Measurements from ENCODE around the gene CACNB2.

The CACNB2 gene

GRCh38 chr10:18514537-18514936, 374.3 kb downstream of the CACNB2 start:
- DNase-seq (ENCODE audit: low spot score), result no peak
- no peak for TF ChIP-seq CTCF (conservative IDR thresholded peaks at IDR 0.05; ENCODE audit: low read depth)
- CTCF ChIA-PET, result no interaction called here
- no peak overlapping the region for H3K27ac ChIP-seq
- POLR2A ChIA-PET (ENCODE audit: low non-redundant PET), result no interaction called here

DNA sequence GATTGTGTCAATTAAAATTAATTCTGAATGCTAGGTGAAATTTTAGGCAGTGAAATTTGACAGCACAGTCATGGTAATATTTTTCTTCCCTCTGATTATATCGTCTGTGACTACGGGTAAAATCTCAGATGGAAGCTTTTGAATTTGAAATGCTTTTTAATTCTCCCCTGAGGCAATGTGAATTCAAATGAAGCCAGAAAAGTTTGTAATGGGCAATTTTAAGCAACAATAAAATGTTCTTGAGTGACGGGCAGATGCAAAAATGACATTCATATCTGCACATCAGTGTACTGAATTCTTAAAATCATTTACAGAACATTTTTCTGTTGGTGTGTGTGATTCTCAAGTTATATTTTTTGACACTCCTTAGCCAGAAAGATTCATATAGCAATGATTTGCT, 376.6 kb downstream of the CACNB2 start:
- POLR2A ChIA-PET (ENCODE audit: low non-redundant PET), result no interaction called here
- no peak overlapping the region for H3K27ac ChIP-seq

DNA sequence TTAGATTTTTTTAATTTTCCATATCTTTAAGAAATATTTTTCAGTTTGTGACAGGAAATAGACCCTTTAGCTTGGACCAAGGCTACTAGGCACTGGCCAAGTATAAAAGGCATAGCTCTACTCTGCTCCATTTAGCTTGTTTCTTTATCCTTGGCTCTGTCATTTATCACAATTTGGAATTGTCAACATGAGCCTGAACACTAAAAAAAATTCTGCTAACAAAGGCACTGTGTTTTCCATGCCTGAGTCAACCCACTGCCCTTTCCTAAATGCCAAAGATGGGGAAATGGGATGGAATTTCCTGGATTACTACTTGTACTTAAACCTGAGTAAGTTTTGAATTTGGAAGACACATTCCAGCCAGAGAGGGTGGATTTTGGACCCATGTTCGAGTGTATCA, 382.8 kb downstream of the CACNB2 start:
- CTCF ChIA-PET, result interaction anchor here (0.6 kb wide), 1 partner anchor 168 kb away, joined by 4 read pairs; no protein-coding TSS in a partner anchor
- no peak for DNase-seq (ENCODE audit: low spot score)
- H3K27ac ChIP-seq, result no peak overlapping the region
- TF ChIP-seq CTCF (conservative IDR thresholded peaks at IDR 0.05; ENCODE audit: low read depth), result no peak
- POLR2A ChIA-PET (ENCODE audit: low non-redundant PET), result no interaction called here

More for the DNA sequence above, 376.6 kb downstream of the CACNB2 start:
- TF ChIP-seq CTCF (conservative IDR thresholded peaks at IDR 0.05; ENCODE audit: low read depth), result no peak
- no peak for DNase-seq (ENCODE audit: low spot score)
- CTCF ChIA-PET, result no interaction called here

DNA sequence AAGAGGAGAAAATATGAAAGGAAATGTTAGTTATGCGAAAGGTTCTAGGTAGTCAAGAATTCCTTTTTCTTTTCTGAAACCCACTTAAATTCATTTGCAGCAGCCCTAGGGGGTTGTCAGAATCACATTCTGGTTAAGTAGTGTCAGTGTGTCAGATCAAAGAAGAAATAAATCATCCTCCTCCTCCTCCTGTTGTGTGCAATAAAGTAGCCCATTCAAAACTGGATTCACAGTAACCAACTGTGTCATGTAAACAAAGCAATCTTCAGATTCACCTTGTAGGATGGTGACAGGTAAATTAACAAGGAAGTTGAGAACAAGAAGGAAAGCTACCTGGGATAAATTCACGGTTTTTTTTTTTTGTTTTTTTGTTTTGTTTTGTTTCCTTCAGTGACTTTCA, 383.6 kb downstream of the CACNB2 start:
- no peak for TF ChIP-seq CTCF (conservative IDR thresholded peaks at IDR 0.05; ENCODE audit: low read depth)
- ChIA-PET CTCF (no interaction called here), POLR2A (ENCODE audit: low non-redundant PET) (no interaction called here)
- H3K27ac ChIP-seq, result no peak overlapping the region
- no peak for DNase-seq (ENCODE audit: low spot score)

DNA sequence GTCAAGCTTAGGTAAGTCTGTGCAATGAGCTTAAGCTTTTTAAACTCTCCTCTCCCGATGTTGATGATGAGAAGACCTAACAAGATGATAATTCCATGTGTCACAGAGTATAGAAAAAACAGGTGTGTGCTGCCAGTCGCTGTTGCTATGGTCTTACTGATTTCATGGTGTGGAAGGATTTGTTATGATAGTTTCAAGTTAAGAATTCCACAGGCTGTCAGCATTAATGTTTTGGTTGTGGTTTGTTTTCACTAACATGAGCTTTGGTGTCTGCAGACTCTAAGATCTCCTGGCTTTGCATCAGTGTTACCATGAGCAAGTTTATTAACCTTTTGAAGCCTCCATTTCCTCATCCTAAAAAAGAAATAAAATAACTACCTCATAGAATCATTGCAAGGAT, 387.5 kb downstream of the CACNB2 start:
- no peak for DNase-seq (ENCODE audit: low spot score)

DNA sequence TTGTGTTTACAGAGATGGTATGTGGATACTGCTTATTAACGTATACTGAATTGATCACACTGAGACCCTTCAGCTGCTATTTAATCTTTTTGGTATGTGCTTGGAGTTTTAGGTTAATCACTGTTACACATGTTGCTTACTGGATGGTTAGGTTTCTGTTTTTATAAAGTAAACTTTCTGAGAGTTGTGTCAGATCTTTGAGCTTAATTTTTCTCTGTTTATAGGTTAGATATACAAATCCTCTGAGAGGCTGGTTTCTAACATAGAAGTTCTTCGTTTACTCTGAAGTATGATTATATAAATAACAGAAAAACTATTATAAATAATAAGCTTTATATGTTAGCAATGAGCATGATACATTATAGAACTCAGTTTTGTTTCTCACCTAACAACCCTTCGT, 388.1 kb downstream of the CACNB2 start:
- H3K27ac ChIP-seq, result no peak overlapping the region
- no peak for TF ChIP-seq CTCF (conservative IDR thresholded peaks at IDR 0.05; ENCODE audit: low read depth)
- no peak for DNase-seq (ENCODE audit: low spot score)
- ChIA-PET POLR2A (ENCODE audit: low non-redundant PET) (no interaction called here), CTCF (no interaction called here)

More for the DNA sequence above, 387.5 kb downstream of the CACNB2 start:
- CTCF ChIA-PET, result no interaction called here
- no peak for TF ChIP-seq CTCF (conservative IDR thresholded peaks at IDR 0.05; ENCODE audit: low read depth)
- no peak overlapping the region for H3K27ac ChIP-seq
- POLR2A ChIA-PET (ENCODE audit: low non-redundant PET), result no interaction called here

Data from RWPE1 (cell line).